Measurements from ENCODE around the gene GATAD1.
"Not testable (repeated sequence)": the region's sequence is repeated elsewhere in the genome, so short reads cannot be mapped to it uniquely, and the experiment has no call there.

GATAD1 gene

GRCh38 chr7:92483624-92484023 is 36.3 kb downstream of the GATAD1 start:
- DNase-seq (ENCODE audit: low read depth in 2 of 2) = not testable (repeated sequence)

- not testable (repeated sequence) for DNase-seq (ENCODE audit: low read depth in 2 of 2)
Measured at GRCh38 chr7:92484226-92484625, 36.9 kb downstream of the GATAD1 start.

DNA sequence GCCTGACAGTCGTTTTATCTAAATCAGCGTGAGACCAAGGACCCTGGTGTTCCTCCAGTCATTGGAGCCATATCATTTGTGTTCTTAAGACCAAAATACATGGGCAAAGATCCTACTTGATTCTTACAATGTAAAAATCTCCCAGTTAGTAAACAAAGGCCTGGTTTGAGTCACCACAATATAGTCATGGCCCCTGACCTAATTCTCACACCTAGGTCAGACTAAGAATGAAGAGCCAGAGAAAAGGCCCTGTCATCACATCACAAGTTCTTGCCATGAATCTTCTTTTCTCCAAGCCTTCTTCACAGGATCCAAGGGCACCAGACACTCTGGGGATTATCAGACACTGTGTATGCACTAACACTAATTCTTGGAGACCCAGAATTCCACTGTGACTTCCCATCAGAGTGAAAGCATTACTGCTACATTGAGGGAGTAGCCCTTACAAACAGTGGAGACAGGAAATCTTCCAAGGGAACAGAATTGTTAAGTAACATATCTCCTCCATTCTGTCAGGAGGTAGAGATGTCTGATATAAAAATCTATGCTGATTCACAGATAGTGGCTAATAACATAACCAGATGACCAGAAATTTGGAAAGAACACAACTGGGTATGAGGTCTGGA is 38.1 kb downstream of the GATAD1 start:
- DNase-seq (ENCODE audit: low read depth in 2 of 2) = no peak

DNA sequence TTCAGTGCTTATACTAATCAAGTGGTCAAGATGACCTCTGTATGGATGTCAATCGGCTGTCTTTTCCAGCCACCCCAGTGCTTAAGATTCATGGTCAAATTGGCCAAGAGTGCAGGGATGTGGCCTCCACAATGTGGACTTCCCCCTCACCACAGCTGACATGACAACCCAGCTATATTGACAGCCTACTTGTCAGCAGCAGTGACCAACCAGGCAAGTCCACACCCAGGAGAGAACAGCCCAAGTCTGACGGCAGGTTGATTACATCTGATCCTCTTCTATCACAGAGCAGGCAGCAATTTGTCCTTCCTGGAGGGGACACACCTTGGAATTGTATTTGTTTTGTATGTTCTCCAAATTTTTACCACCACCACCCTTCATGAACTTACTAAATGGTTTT is 38.7 kb downstream of the GATAD1 start:
- DNase-seq (ENCODE audit: low read depth in 2 of 2) = no peak

- no peak for DNase-seq (ENCODE audit: low read depth in 2 of 2)
Measured at GRCh38 chr7:92487804-92488203, 40.5 kb downstream of the GATAD1 start.

DNA sequence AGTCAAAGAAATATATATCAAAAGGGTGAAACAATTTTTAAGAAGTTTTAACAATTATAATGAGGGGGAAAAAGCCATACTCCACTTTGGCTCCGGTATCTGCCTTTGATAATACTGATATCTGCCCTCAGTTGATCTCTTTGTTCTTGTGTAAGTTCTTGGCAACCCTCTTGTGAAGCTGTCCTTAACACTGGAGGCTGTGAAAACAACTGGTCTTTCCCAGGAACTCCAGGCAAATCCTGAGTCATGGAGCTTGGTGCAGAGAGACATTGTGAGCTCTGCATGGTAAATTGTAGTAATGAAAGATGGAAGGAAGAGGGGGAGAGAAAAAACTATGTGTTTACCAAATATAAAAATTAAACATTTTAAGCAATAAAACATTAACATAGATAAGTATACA is 42.4 kb downstream of the GATAD1 start:
- DNase-seq (ENCODE audit: low read depth in 2 of 2) = no peak

GRCh38 chr7:92496876-92497275 is 49.6 kb downstream of the GATAD1 start:
- DNase-seq (ENCODE audit: low read depth in 2 of 2) = no peak

- DNase-seq (ENCODE audit: low read depth in 2 of 2) = no peak
Measured at GRCh38 chr7:92498557-92498956, 51.3 kb downstream of the GATAD1 start.

DNA sequence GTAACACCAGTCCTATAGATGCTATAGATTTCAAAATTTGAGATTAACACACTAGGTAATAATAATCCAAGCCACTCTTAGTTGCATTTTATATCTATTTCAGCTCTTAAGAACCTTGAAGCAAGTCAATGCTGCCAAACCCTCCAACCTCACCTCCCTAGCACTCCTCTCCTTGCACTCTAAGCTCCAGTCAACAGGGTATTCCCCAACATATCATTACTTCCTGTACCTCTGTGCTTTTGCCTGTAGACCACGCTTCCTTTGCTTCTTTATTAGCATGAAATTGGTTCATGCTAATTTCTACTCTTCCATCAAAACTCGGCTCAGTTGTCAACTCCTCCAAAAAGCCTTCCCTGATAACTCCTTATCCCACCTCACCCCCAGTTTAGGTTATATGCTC is 56.5 kb downstream of the GATAD1 start:
- DNase-seq (ENCODE audit: low read depth in 2 of 2) = no peak

GRCh38 chr7:92504563-92504962 is 57.3 kb downstream of the GATAD1 start:
- DNase-seq (ENCODE audit: low read depth in 2 of 2) = no peak

DNA sequence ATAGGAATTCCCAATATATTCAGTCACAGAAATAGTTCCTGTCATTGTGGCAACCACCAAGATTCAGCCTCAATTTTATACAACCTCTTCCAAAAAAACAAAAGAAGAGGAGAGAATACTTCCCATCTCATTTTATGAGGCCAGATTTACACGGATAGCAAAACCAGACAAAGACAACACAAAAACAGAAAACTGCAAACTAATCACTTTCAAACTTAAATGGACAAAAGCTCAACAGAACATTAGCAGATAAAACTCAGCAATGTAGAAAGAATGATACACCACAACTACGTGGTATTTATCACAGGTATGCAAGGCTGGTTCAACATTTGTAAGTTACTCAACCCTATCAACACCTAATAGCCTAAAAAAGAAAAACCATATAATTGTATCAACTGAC is 59.1 kb downstream of the GATAD1 start:
- DNase-seq (ENCODE audit: low read depth in 2 of 2) = no peak

- no peak for DNase-seq (ENCODE audit: low read depth in 2 of 2)
Measured at GRCh38 chr7:92508946-92509345, 61.7 kb downstream of the GATAD1 start.
